SK-N-SH treated with all-trans-retinoic acid at 6 μM for 48 hours (cell line): ENCODE results near the gene SENP3.
A peak's percentile ranks its signal among the peaks of the same experiment; 100 is the strongest.

Experiments used
- ATAC-seq: fragments of 200-7000 bp; cut with Tn5 transposase; 3 replicates; pipeline ENCODE4 v1.9.1; 2020; ENCODE audit warnings: mild to moderate bottlenecking, moderate library complexity
- ARNTL ChIP-seq: fragments of 450-650 bp; formaldehyde crosslinking; IDR thresholded peaks from 2 replicates; pipeline ENCODE4 v1.5.0; 2020; ENCODE audit warnings: low read depth, mild to moderate bottlenecking, moderate library complexity, borderline replicate concordance
- BACH2 ChIP-seq: fragments of 250-450 bp; sonication (Bioruptor Pico); IDR thresholded peaks from 2 replicates; pipeline ENCODE4 v1.9.0; 2021; ENCODE audit warnings: mild to moderate bottlenecking, borderline replicate concordance
- CSDC2 ChIP-seq: fragments of 250-450 bp; sonication (Bioruptor Pico); IDR thresholded peaks from 2 replicates; pipeline ENCODE4 v1.5.0; 2020; ENCODE audit warnings: mild to moderate bottlenecking, moderate library complexity
- ESRRG ChIP-seq: fragments of 250-450 bp; sonication (Bioruptor Pico); IDR thresholded peaks from 2 replicates; pipeline ENCODE4 v1.6.1; 2021; ENCODE audit warnings: mild to moderate bottlenecking
- GLIS3 ChIP-seq: fragments of 250-450 bp; sonication (Bioruptor Pico); IDR thresholded peaks from 2 replicates; pipeline ENCODE4 v1.5.0; 2020; ENCODE audit warnings: mild to moderate bottlenecking, moderate library complexity
- ISL1 ChIP-seq: fragments of 250-450 bp; sonication (Bioruptor Pico); IDR thresholded peaks from 2 replicates; pipeline ENCODE4 v2.1.2; 2022; ENCODE audit warnings: mild to moderate bottlenecking, moderate library complexity
- OSR1 ChIP-seq: fragments of 250-450 bp; sonication (Bioruptor Pico); IDR thresholded peaks from 2 replicates; pipeline ENCODE4 v1.8.0; 2022; ENCODE audit warnings: moderate library complexity, mild to moderate bottlenecking, inconsistent platforms
- PPARA ChIP-seq: fragments of 250-450 bp; sonication (Bioruptor Pico); IDR thresholded peaks from 2 replicates; pipeline ENCODE4 v1.5.0; 2020; ENCODE audit warnings: mild to moderate bottlenecking, borderline replicate concordance
- RARB ChIP-seq: fragments of 250-450 bp; sonication (Bioruptor Pico); IDR thresholded peaks from 2 replicates; pipeline ENCODE4 v1.8.0; 2021; ENCODE audit warnings: mild to moderate bottlenecking, moderate library complexity
- SNAI2 ChIP-seq: fragments of 250-450 bp; sonication (Bioruptor Pico); IDR thresholded peaks from 2 replicates; pipeline ENCODE4 v1.5.0; 2020; ENCODE audit warnings: mild to moderate bottlenecking, moderate library complexity
- TCF4 ChIP-seq: fragments of 250-450 bp; sonication (Bioruptor Pico); IDR thresholded peaks from 2 replicates; pipeline ENCODE4 v1.8.0; 2021; ENCODE audit warnings: mild to moderate bottlenecking, moderate library complexity, borderline replicate concordance
- TOX ChIP-seq: fragments of 250-450 bp; sonication (Bioruptor Pico); IDR thresholded peaks from 2 replicates; pipeline ENCODE4 v1.8.0; 2021; ENCODE audit warnings: mild to moderate bottlenecking, moderate library complexity, borderline replicate concordance
- ZC3H10 ChIP-seq: fragments of 250-450 bp; sonication (Bioruptor Pico); IDR thresholded peaks from 2 replicates; pipeline ENCODE4 v1.5.1; 2021; ENCODE audit warnings: mild to moderate bottlenecking, moderate library complexity
- ZFP3 ChIP-seq: fragments of 250-450 bp; sonication (Bioruptor Pico); IDR thresholded peaks from 2 replicates; pipeline ENCODE4 v1.5.0; 2020; ENCODE audit warnings: mild to moderate bottlenecking, moderate library complexity
- ZFP30 ChIP-seq: fragments of 450-650 bp; formaldehyde crosslinking; IDR thresholded peaks from 2 replicates; pipeline ENCODE4 v1.5.0; 2022; ENCODE audit warnings: mild to moderate bottlenecking, moderate library complexity
- ZNF565 ChIP-seq: fragments of 450-650 bp; formaldehyde crosslinking; conservative IDR thresholded peaks from 2 replicates; pipeline ENCODE4 v1.5.0; 2020; ENCODE audit warnings: low read depth, mild to moderate bottlenecking, moderate library complexity
- ZNF70 ChIP-seq: fragments of 450-650 bp; formaldehyde crosslinking; IDR thresholded peaks from 2 replicates; pipeline ENCODE4 v1.5.0; 2020; ENCODE audit warnings: mild to moderate bottlenecking, moderate library complexity
- ZNF8 ChIP-seq: fragments of 450-650 bp; formaldehyde crosslinking; IDR thresholded peaks from 2 replicates; pipeline ENCODE4 v1.5.0; 2020; ENCODE audit warnings: mild to moderate bottlenecking, moderate library complexity
- TF ChIP-seq, protein P1 (sequence below): fragments of 250-450 bp; sonication (Bioruptor Pico); IDR thresholded peaks from 2 replicates; pipeline ENCODE4 v1.5.1; 2020; ENCODE audit warnings: low read depth, mild to moderate bottlenecking, moderate library complexity
- TF ChIP-seq, protein P2 (sequence below): fragments of 250-450 bp; sonication (Bioruptor Pico); IDR thresholded peaks from 2 replicates; pipeline ENCODE4 v1.5.0; 2020; ENCODE audit warnings: mild to moderate bottlenecking, moderate library complexity
- TF ChIP-seq, protein P3 (sequence below): fragments of 250-450 bp; sonication (Bioruptor Pico); IDR thresholded peaks from 2 replicates; pipeline ENCODE4 v1.8.0; 2021; ENCODE audit warnings: low read depth, mild to moderate bottlenecking, moderate library complexity, borderline replicate concordance
- TF ChIP-seq, protein P4 (sequence below): fragments of 250-450 bp; sonication (Bioruptor Pico); IDR thresholded peaks from 2 replicates; pipeline ENCODE4 v1.8.0; 2020; ENCODE audit warnings: mild to moderate bottlenecking, moderate library complexity, borderline replicate concordance

Gene SENP3

DNA sequence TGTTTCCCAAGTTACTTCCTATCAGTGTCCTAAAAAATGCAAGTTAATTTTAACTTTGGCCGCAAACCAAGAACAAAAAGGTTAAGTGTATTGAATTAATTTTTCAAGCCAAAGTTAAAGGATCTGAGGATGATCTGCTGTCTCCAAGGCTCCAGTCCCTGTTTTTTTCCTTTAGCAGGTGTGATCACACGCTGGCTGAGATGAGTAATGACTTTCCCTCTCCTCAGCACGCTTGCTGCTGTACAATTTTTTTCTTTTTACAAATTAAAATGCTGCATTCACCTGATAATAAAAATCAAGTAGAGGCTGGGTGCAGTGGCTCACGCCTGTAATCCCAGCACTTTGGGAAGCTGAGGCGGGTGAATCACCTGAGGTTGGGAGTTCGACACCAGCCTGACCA lies 16.8 kb upstream of the SENP3 start:
- no peak for TF ChIP-seq PPARA (CRISPR knock-in tag)
- no peak for TF ChIP-seq ZNF565
- no peak for TF ChIP-seq ISL1 (CRISPR knock-in tag)
- no peak for TF ChIP-seq TCF4
- no peak for TF ChIP-seq TOX (CRISPR knock-in tag)
- TF ChIP-seq, protein P1, sequence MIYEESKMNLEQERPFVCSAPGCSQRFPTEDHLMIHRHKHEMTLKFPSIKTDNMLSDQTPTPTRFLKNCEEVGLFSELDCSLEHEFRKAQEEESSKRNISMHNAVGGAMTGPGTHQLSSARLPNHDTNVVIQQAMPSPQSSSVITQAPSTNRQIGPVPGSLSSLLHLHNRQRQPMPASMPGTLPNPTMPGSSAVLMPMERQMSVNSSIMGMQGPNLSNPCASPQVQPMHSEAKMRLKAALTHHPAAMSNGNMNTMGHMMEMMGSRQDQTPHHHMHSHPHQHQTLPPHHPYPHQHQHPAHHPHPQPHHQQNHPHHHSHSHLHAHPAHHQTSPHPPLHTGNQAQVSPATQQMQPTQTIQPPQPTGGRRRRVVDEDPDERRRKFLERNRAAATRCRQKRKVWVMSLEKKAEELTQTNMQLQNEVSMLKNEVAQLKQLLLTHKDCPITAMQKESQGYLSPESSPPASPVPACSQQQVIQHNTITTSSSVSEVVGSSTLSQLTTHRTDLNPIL (CRISPR knock-in tag) = no peak
- no peak for TF ChIP-seq ZFP3
- no peak for TF ChIP-seq RARB (CRISPR knock-in tag)
- TF ChIP-seq, protein P2, sequence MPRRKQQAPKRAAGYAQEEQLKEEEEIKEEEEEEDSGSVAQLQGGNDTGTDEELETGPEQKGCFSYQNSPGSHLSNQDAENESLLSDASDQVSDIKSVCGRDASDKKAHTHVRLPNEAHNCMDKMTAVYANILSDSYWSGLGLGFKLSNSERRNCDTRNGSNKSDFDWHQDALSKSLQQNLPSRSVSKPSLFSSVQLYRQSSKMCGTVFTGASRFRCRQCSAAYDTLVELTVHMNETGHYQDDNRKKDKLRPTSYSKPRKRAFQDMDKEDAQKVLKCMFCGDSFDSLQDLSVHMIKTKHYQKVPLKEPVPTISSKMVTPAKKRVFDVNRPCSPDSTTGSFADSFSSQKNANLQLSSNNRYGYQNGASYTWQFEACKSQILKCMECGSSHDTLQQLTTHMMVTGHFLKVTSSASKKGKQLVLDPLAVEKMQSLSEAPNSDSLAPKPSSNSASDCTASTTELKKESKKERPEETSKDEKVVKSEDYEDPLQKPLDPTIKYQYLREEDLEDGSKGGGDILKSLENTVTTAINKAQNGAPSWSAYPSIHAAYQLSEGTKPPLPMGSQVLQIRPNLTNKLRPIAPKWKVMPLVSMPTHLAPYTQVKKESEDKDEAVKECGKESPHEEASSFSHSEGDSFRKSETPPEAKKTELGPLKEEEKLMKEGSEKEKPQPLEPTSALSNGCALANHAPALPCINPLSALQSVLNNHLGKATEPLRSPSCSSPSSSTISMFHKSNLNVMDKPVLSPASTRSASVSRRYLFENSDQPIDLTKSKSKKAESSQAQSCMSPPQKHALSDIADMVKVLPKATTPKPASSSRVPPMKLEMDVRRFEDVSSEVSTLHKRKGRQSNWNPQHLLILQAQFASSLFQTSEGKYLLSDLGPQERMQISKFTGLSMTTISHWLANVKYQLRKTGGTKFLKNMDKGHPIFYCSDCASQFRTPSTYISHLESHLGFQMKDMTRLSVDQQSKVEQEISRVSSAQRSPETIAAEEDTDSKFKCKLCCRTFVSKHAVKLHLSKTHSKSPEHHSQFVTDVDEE (CRISPR knock-in tag) = no peak
- TF ChIP-seq, protein P3, sequence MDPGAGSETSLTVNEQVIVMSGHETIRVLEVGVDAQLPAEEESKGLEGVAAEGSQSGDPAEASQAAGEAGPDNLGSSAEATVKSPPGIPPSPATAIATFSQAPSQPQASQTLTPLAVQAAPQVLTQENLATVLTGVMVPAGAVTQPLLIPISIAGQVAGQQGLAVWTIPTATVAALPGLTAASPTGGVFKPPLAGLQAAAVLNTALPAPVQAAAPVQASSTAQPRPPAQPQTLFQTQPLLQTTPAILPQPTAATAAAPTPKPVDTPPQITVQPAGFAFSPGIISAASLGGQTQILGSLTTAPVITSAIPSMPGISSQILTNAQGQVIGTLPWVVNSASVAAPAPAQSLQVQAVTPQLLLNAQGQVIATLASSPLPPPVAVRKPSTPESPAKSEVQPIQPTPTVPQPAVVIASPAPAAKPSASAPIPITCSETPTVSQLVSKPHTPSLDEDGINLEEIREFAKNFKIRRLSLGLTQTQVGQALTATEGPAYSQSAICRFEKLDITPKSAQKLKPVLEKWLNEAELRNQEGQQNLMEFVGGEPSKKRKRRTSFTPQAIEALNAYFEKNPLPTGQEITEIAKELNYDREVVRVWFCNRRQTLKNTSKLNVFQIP = no peak
- no peak for TF ChIP-seq SNAI2 (CRISPR knock-in tag)
- no peak for TF ChIP-seq BACH2 (CRISPR knock-in tag)
- no peak for TF ChIP-seq CSDC2 (CRISPR knock-in tag)
- no peak for TF ChIP-seq ARNTL
- no peak for TF ChIP-seq ZFP30 (CRISPR knock-in tag)
- no peak for TF ChIP-seq ZC3H10 (CRISPR knock-in tag)
- no peak for TF ChIP-seq GLIS3 (CRISPR knock-in tag)
- ATAC-seq = no peak

DNA sequence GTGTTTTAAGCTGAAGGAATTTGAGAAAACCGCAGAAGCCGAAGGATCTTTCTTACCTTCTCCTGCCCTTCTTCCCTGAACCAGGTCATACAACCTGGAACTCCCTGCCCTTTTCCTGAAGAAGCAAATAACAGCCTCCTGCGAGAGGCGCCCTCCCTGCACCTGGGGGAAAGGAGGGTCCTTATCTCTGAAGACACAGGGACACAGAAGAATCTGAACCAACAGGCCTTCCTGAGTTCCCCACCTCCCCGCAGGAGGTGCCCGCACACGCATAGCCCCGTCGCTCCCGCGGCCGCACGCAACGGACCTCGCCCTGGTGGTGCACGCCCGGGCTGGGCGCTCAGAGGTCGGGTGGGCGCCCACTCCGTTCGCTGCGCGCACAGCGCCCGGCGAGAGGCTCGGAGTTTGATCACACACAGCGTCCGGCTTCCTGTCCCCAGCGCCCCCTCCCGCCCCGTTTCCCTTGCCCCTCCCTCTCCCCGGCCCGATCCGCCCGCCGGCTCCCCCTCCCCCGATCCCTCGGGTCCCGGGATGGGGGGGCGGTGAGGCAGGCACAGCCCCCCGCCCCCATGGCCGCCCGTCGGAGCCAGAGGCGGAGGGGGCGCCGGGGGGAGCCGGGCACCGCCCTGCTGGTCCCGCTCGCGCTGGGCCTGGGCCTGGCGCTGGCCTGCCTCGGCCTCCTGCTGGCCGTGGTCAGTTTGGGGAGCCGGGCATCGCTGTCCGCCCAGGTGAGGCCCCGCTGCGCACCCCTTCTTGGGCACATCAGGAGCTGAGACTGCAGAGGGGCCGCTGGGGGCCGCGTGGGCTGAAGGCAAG lies 12.9 kb upstream of the SENP3 start, which contains the start of gene TNFSF12:
Gene TNFSF12 (plus strand): TSS at position 474 of the 816 bp plus-strand sequence. CDS start 96 bp downstream, at position 570.
- TF ChIP-seq TCF4 (no peak), TOX (CRISPR knock-in tag) (no peak), OSR1 (CRISPR knock-in tag) (no peak), PPARA (CRISPR knock-in tag) (no peak), GLIS3 (CRISPR knock-in tag) (no peak), ESRRG (no peak), ZNF8 (CRISPR knock-in tag) (no peak), RARB (CRISPR knock-in tag) (no peak), ZC3H10 (CRISPR knock-in tag) (no peak), ZNF565 (no peak), ISL1 (CRISPR knock-in tag) (no peak), ARNTL (no peak), ZFP3 (no peak), ZNF70 (CRISPR knock-in tag) (no peak), ZFP30 (CRISPR knock-in tag) (no peak)
- TF ChIP-seq, protein P1 (CRISPR knock-in tag) = no peak
- TF ChIP-seq, protein P2 (CRISPR knock-in tag) = no peak
- TF ChIP-seq, protein P4, sequence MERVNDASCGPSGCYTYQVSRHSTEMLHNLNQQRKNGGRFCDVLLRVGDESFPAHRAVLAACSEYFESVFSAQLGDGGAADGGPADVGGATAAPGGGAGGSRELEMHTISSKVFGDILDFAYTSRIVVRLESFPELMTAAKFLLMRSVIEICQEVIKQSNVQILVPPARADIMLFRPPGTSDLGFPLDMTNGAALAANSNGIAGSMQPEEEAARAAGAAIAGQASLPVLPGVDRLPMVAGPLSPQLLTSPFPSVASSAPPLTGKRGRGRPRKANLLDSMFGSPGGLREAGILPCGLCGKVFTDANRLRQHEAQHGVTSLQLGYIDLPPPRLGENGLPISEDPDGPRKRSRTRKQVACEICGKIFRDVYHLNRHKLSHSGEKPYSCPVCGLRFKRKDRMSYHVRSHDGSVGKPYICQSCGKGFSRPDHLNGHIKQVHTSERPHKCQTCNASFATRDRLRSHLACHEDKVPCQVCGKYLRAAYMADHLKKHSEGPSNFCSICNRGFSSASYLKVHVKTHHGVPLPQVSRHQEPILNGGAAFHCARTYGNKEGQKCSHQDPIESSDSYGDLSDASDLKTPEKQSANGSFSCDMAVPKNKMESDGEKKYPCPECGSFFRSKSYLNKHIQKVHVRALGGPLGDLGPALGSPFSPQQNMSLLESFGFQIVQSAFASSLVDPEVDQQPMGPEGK (CRISPR knock-in tag) = no peak
- TF ChIP-seq, protein P3 = no peak
- TF ChIP-seq, all 23 proteins: peak for 0
- ATAC-seq = peak; percentile 87
